ENCODE data around the gene SREK1.

- TF ChIP-seq MAX (IDR thresholded peaks at IDR 0.05) (no peak), EZH2 (IDR thresholded peaks at IDR 0.05; ENCODE audit: low read depth, low read length, severe bottlenecking) (no peak), TAF1 (IDR thresholded peaks at IDR 0.05; ENCODE audit: low read depth, low read length) (no peak), HDAC6 (IDR thresholded peaks at IDR 0.05; ENCODE audit: low read depth, low read length) (no peak), YY1 (IDR thresholded peaks at IDR 0.05; ENCODE audit: low read depth, low read length) (no peak), EP300 (IDR thresholded peaks at IDR 0.05; ENCODE audit: borderline replicate concordance in 1 of 2, low read depth in 2 of 2, low read length in 2 of 2) (no peak), ATF2 (IDR thresholded peaks at IDR 0.05; ENCODE audit: low read length) (no peak)
Observed at GRCh38 chr5:66151030-66151429, 6.9 kb downstream of the SREK1 start.
